Endodermal cell (in vitro differentiated cells): ENCODE measurements around the gene UNC13B. TPM values are rescaled to one million over a fixed set of nuclear protein-coding genes. Genes with fewer than 3 reads are reported as not detected.
A peak's percentile ranks its signal among the peaks of the same experiment; 100 is the strongest.

Experiments
- DNase-seq: peaks from one replicate; pipeline ENCODE4 v3.0.0-alpha.2; 2017
- H3K27ac ChIP-seq: 2 replicates; pipeline ENCODE4 v1.5.1; 2013; ENCODE audit warnings: mild to moderate bottlenecking, low read depth, low read length, moderate library complexity
- H3K27me3 ChIP-seq: 2 replicates; pipeline ENCODE4 v1.6.1; 2013; ENCODE audit warnings: mild to moderate bottlenecking, low read length, moderate library complexity; ENCODE audit not compliant: insufficient read depth, control insufficient read depth, poor library complexity, severe bottlenecking
- H3K36me3 ChIP-seq: 2 replicates; pipeline ENCODE4 v1.7.0; 2013; ENCODE audit warnings: mild to moderate bottlenecking, low read length, moderate library complexity; ENCODE audit not compliant: control insufficient read depth, insufficient read depth
- H3K4me1 ChIP-seq: one replicate; pipeline ENCODE4 v1.7.0; 2013; ENCODE audit warnings: low read length; ENCODE audit not compliant: control insufficient read depth, insufficient read depth
- H3K4me3 ChIP-seq: 2 replicates; pipeline ENCODE4 v1.5.1; 2013; ENCODE audit warnings: mild to moderate bottlenecking, low read length, moderate library complexity
- H3K9ac ChIP-seq: 2 replicates; pipeline ENCODE4 v1.6.1; 2013; ENCODE audit warnings: mild to moderate bottlenecking, low read length, moderate library complexity; ENCODE audit not compliant: poor library complexity, severe bottlenecking; ENCODE audit errors: extremely low read depth
- H3K9me3 ChIP-seq: 2 replicates; pipeline ENCODE4 v1.6.1; 2013; ENCODE audit warnings: mild to moderate bottlenecking, low read length, moderate library complexity; ENCODE audit not compliant: control insufficient read depth
- H3K27ac Mint-ChIP-seq: 2 replicates; pipeline ENCODE4 v1.8.0; 2020; ENCODE audit warnings: mixed read lengths
- H3K27me3 Mint-ChIP-seq: 2 replicates; pipeline ENCODE4 v1.8.0; 2021; ENCODE audit warnings: mild to moderate bottlenecking, mixed read lengths; ENCODE audit not compliant: insufficient read depth
- H3K36me3 Mint-ChIP-seq: 2 replicates; pipeline ENCODE4 v1.8.0; 2020; ENCODE audit warnings: low read depth, mixed read lengths
- H3K4me1 Mint-ChIP-seq: 2 replicates; pipeline ENCODE4 v1.8.0; 2020; ENCODE audit warnings: mixed read lengths
- H3K4me3 Mint-ChIP-seq: 2 replicates; pipeline ENCODE4 v1.8.0; 2020; ENCODE audit warnings: mild to moderate bottlenecking, moderate library complexity, mixed read lengths
- H3K9me3 Mint-ChIP-seq: 2 replicates; pipeline ENCODE4 v1.8.0; 2020; ENCODE audit warnings: mild to moderate bottlenecking, mixed read lengths
- CTCF ChIP-seq: fragments of 200-600 bp; sonication (generic); conservative IDR thresholded peaks from 2 replicates; pipeline ENCODE4 v1.5.0; 2021; ENCODE audit warnings: antibody characterized with exemption, mild to moderate bottlenecking
- WGBS, 2 experiments: methylation state at CpG; one replicate each; pipeline versions ENCODE4 v1.1.5 to v1.1.7; 2013; ENCODE audit warnings: missing lambda C conversion rate in 2 of 2, mixed read lengths in 1 of 2; ENCODE audit not compliant: insufficient coverage in 1 of 2, insufficient read length in 1 of 2; 5-methylcytosine and 5-hydroxymethylcytosine counted together
- total RNA-seq, 2 donors: library from RNA; stranded (reverse); fragmentation: NEBNext Ultra II Directional in 1 of 2; extraction: Animal tissue kit (Norgen Biotek cat#: 25700) in 1 of 2; gene quantifications; 2 replicates in 1 of 2; 3 replicates in 1 of 2; pipeline ENCODE4 v1.2.1, GENCODE V29; 2021

UNC13B gene
- total RNA-seq, 2 donors from 2014 or later: 53.9 to 57.2 TPM

- Histone ChIP-seq H3K4me3 (peak overlapping the region; percentile 62), H3K27me3 (no peaks in the 10 kb centered on the region), H3K9ac (no peak overlapping the region), H3K9me3 (peaks cover 41% of the 10 kb centered on the region), H3K4me1 (peaks cover 7% of the 10 kb centered on the region), H3K27ac (no peak overlapping the region), H3K36me3 (no peaks in the 10 kb centered on the region)
- Mint-ChIP-seq H3K9me3 (peaks cover 25% of the 10 kb centered on the region), H3K27me3 (peaks cover 2% of the 10 kb centered on the region), H3K27ac (no peak overlapping the region), H3K36me3 (peaks cover 6% of the 10 kb centered on the region), H3K4me3 (no peak overlapping the region), H3K4me1 (peaks cover 25% of the 10 kb centered on the region)
- no peak for TF ChIP-seq CTCF
- DNase-seq: no peak
- 100% methylated on average over 1 of the region's 1 CpG; no CpG with 5 or more reads in 1 of the 2 experiments for WGBS, 2 experiments
Observed at GRCh38 chr9:35422346-35422745, 260.5 kb downstream of the UNC13B start.

- Histone ChIP-seq H3K27ac (no peak overlapping the region), H3K27me3 (no peaks in the 10 kb centered on the region), H3K9ac (no peak overlapping the region), H3K36me3 (no peaks in the 10 kb centered on the region), H3K9me3 (peaks cover 41% of the 10 kb centered on the region), H3K4me3 (peak overlapping the region; percentile 62), H3K4me1 (peaks cover 7% of the 10 kb centered on the region)
- peaks cover 6% of the 10 kb centered on the region for H3K36me3 Mint-ChIP-seq
- H3K27ac Mint-ChIP-seq: no peak overlapping the region
- 80 to 84% methylated on average over 1 of the region's 2 CpGs for WGBS, 2 experiments
- peaks cover 25% of the 10 kb centered on the region for H3K4me1 Mint-ChIP-seq
- TF ChIP-seq CTCF: no peak
- peaks cover 24% of the 10 kb centered on the region for H3K9me3 Mint-ChIP-seq
- no peak overlapping the region for H3K4me3 Mint-ChIP-seq
- DNase-seq: no peak
- H3K27me3 Mint-ChIP-seq: peaks cover 2% of the 10 kb centered on the region
Observed at GRCh38 chr9:35422753-35423152, 260.9 kb downstream of the UNC13B start.

GRCh38 chr9:35423499-35423898 is 261.7 kb downstream of the UNC13B start:
- Mint-ChIP-seq H3K4me1 (peaks cover 25% of the 10 kb centered on the region), H3K27ac (no peak overlapping the region), H3K36me3 (peaks cover 7% of the 10 kb centered on the region), H3K4me3 (no peak overlapping the region), H3K27me3 (peaks cover 2% of the 10 kb centered on the region), H3K9me3 (peaks cover 23% of the 10 kb centered on the region)
- Histone ChIP-seq H3K4me3 (peak overlapping the region; percentile 62), H3K4me1 (peaks cover 7% of the 10 kb centered on the region), H3K9me3 (peaks cover 36% of the 10 kb centered on the region), H3K36me3 (no peaks in the 10 kb centered on the region), H3K27me3 (no peaks in the 10 kb centered on the region), H3K9ac (no peak overlapping the region), H3K27ac (no peak overlapping the region)
- WGBS, 2 experiments: 88 to 98% methylated on average over 1 to 2 of the region's 2 CpGs
- no peak for TF ChIP-seq CTCF
- DNase-seq: no peak
